ENCODE data around the gene C16orf86.

- TF ChIP-seq CTCF (IDR thresholded peaks at IDR 0.05): no peak
- TF ChIP-seq POLR2A (IDR thresholded peaks at IDR 0.05): no peak
- TF ChIP-seq POLR2AphosphoS5 (IDR thresholded peaks at IDR 0.05): no peak
- TF ChIP-seq EP300 (IDR thresholded peaks at IDR 0.05): no peak
These were observed 31.0 kb downstream of the C16orf86 start for GRCh38 chr16:67697422-67698185.

All from gastroesophageal sphincter (tissue), 3 donors.